ENCODE data around the gene RAG1.

Gene RAG1

GRCh38 chr11:36609383-36609782, 41.6 kb downstream of the RAG1 start:
- no peak overlapping the region for H3K4me3 ChIP-seq (ENCODE audit: control insufficient read depth, low read depth, low read length)
- TF ChIP-seq CTCF (IDR thresholded peaks at IDR 0.05; ENCODE audit: control insufficient read depth, insufficient read depth, low read depth, low read length, missing control alignments), result no peak
- DNase-seq (ENCODE audit: low read depth), result no peak

DNA sequence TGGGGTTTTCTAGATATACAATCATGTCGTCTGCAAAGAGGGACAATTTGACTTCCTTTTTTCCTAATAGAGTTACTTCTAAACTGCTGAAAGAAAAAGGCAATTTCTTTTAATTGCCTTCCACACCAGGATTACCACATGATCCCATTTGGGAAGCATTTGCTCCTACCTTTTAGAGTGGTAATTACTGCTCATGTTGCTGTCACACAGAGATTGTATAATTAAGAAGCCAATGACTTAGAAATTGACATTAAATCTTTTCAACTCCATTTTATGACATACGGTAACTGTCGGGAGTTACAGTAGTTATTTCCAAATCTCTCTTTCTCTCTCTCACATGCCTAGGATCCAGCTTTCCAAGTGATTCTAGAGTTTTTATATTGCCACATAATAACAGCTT, 48.0 kb downstream of the RAG1 start:
- H3K4me3 ChIP-seq (ENCODE audit: control insufficient read depth, low read depth, low read length), result no peak overlapping the region
- no peak for TF ChIP-seq CTCF (IDR thresholded peaks at IDR 0.05; ENCODE audit: control insufficient read depth, insufficient read depth, low read depth, low read length, missing control alignments)
- DNase-seq (ENCODE audit: low read depth), result no peak

DNA sequence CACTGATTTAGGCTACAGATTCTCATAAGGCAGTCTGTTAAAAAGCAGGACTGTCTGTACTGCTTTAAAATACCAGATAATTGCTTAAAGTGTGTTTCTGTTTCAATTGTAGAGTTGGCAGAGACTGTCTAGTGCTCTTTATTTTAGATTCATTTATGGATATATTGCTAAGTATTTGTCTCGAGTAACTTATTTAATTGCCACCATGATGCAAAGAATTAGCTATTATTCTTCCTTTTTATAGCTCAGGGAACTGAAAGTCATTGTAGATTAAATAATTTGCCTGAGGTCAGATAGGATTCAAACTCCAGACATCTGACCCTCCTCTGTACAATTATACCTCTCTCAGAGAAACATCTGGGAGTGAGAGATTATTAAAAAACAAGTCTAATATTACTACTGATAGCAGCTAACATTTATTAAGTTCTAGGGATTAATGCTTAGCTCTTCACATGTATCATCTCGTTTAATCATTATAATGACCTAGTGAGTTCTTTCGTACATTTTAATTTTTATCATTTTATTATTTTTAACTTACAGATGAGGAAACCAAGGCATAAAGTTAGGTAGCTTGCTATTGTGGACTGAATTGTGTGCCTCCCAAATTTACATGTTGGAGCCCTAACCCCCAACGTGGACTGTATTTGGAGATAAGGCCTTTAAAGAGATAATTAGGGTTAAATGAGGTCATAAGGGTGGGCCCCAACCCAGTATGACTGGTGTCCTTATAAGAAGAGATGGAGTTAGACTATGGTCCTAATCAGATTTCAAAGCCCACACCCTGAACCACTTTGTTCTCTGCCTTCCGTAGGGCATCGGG, 49.9 kb downstream of the RAG1 start:
- DNase-seq (ENCODE audit: low read depth), result no peak
- no peak for TF ChIP-seq CTCF (IDR thresholded peaks at IDR 0.05; ENCODE audit: control insufficient read depth, insufficient read depth, low read depth, low read length, missing control alignments)
- H3K4me3 ChIP-seq (ENCODE audit: control insufficient read depth, low read depth, low read length), result no peak overlapping the region

GRCh38 chr11:36618363-36619047, 50.7 kb downstream of the RAG1 start:
- no peak for TF ChIP-seq CTCF (IDR thresholded peaks at IDR 0.05; ENCODE audit: control insufficient read depth, insufficient read depth, low read depth, low read length, missing control alignments)

GRCh38 chr11:36619502-36619901, 51.7 kb downstream of the RAG1 start:
- no peak for TF ChIP-seq CTCF (IDR thresholded peaks at IDR 0.05; ENCODE audit: control insufficient read depth, insufficient read depth, low read depth, low read length, missing control alignments)
- no peak overlapping the region for H3K4me3 ChIP-seq (ENCODE audit: control insufficient read depth, low read depth, low read length)
- no peak for DNase-seq (ENCODE audit: low read depth)

More at GRCh38 chr11:36618363-36619047, 50.7 kb downstream of the RAG1 start:
- DNase-seq (ENCODE audit: low read depth), result no peak
- no peak overlapping the region for H3K4me3 ChIP-seq (ENCODE audit: control insufficient read depth, low read depth, low read length)

- no peak overlapping the region for H3K4me3 ChIP-seq (ENCODE audit: control insufficient read depth, low read depth, low read length)
- no peak for TF ChIP-seq CTCF (IDR thresholded peaks at IDR 0.05; ENCODE audit: control insufficient read depth, insufficient read depth, low read depth, low read length, missing control alignments)
- DNase-seq (ENCODE audit: low read depth), result no peak
Observed at GRCh38 chr11:36620246-36620645, 52.4 kb downstream of the RAG1 start.

Measured in AG09309 (cell line).